HL-60 (cell line): ENCODE data around the gene SPTBN1.

Experiments
- CTCF ChIP-seq: IDR thresholded peaks from one replicate; pipeline ENCODE4 v1.5.1; 2011; ENCODE audit warnings: low read length, control low read depth, inconsistent platforms; ENCODE audit not compliant: insufficient read depth
- POLR2AphosphoS5 ChIP-seq: IDR thresholded peaks from 2 replicates; pipeline ENCODE4 v1.6.1; 2012; ENCODE audit warnings: low read depth
- SPI1 ChIP-seq: IDR thresholded peaks from 2 replicates; pipeline ENCODE4 v1.6.1; 2012; ENCODE audit warnings: low read depth, mild to moderate bottlenecking, borderline replicate concordance

DNA sequence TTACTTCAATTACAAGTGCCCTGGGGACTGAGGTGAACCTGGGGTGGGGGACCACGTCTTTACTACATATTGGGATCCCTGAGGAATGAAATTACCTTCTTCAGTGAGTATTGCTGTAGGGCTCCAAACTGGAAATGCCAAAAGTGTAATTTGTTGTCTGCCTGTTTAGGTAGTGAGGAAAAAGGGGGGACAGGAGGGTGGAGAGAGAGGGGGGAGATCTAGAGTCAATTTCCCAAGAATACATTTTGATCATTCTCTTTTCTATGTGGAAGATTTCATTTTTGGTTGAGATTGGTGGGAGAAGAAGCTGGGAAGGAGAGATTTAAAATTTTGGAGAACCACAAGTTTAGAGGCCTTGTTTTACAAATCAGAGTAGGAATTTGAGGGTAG, 101.1 kb downstream of the SPTBN1 start:
- TF ChIP-seq CTCF (no peak), SPI1 (no peak), POLR2AphosphoS5 (no peak)
